GM21423 (cell line): ENCODE data around the gene HPCAL1.
"Not testable (repeated sequence)": the region's sequence is repeated elsewhere in the genome, so short reads cannot be mapped to it uniquely, and the experiment has no call there.

Experiments
- ATAC-seq: cut with Tn5 transposase; IDR thresholded peaks from one replicate; pipeline ENCODE4 v1.9.1; 2021; ENCODE audit warnings: mild to moderate bottlenecking, moderate library complexity; ENCODE audit not compliant: unreplicated experiment

The HPCAL1 gene

GRCh38 chr2:10433947-10434885 is 131.5 kb downstream of the HPCAL1 start:
- no peak for ATAC-seq

- ATAC-seq = peak; percentile 62
These were observed 132.4 kb downstream of the HPCAL1 start for GRCh38 chr2:10434886-10435819.

DNA sequence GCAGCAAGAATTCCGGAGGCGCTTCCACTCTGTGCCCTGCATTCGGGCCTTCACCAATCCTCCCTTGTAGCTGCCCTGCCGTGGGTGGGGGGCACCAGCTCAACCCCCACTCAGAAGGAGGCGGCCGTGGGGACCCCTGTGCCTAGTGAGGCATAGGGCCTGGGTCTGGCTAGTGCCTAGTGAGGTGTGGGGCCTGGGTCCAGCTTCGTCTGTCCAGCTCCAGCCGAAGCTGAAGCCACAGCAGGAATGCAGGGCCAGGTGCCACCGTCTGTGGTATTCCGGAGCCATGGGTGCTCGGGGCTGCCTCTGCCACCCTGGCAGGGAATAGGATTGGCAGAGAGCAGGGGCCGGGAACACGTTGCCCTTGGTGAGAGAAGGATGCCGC is 133.1 kb downstream of the HPCAL1 start:
- ATAC-seq = no peak

GRCh38 chr2:10436583-10437110 is 133.9 kb downstream of the HPCAL1 start:
- no peak for ATAC-seq

- ATAC-seq = no peak
These were observed 135.1 kb downstream of the HPCAL1 start for GRCh38 chr2:10437806-10438205.

DNA sequence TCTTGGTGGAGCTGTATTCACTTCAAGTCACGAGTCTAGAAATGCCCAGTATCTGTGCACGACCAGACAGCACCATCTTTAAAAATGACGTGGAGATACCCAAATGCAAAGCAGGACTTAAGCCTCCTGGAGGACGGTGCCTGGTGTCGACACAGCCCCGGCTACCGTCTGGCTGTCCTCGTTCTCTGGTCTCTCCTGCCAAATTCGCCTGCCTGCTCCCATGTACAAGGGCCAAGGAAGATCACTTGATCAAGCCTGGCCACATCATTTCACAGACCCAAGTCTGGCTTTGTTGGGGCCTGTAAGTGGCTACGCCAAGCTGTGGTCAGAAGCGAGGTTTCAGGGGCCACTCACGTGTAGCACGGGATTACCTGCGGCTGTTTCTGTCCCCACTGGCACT is 136.0 kb downstream of the HPCAL1 start:
- ATAC-seq = no peak

- ATAC-seq = no peak
These were observed 136.6 kb downstream of the HPCAL1 start for GRCh38 chr2:10439185-10439879.

DNA sequence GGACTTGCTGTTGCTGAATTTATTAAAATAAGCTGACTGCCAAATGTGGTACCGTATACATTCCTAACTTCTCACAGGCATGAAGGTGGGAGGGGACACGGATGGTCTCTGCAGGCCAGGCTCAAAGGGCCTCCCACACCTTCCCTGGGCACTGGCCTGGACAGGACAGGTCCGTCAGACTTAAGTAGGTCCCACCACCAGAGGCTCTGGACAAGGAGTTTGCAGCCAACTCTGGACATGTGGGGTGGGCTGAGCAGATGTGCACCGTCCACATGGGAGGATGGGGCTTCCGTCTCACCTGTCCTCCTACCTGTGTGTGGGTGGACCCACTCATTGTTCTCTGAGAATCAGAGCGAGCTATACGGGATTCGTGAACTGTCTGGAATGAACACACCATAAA is 137.3 kb downstream of the HPCAL1 start:
- no peak for ATAC-seq

DNA sequence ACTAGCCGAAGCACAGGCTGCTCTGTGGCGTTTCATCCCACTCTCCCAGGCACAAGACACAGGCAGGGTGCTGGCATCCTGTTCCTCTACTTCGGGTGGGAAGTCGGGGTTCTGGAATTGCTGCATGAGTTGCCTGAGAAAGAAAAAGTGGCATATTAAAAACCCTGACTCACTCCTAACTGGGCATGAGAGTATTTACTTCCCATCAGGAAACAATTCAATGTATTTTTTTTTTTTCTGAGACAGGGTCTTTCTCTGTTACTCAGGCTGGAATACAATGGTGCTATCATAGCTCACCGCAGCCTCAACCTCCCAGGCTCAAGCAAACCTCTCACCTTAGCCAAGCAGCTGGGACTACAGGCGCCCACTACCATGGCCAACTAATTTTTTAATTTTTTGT is 138.0 kb downstream of the HPCAL1 start:
- no peak for ATAC-seq

GRCh38 chr2:10441948-10442347 is 139.2 kb downstream of the HPCAL1 start:
- no peak for ATAC-seq

- ATAC-seq = not testable (repeated sequence)
These were observed 139.9 kb downstream of the HPCAL1 start for GRCh38 chr2:10442469-10443126.

DNA sequence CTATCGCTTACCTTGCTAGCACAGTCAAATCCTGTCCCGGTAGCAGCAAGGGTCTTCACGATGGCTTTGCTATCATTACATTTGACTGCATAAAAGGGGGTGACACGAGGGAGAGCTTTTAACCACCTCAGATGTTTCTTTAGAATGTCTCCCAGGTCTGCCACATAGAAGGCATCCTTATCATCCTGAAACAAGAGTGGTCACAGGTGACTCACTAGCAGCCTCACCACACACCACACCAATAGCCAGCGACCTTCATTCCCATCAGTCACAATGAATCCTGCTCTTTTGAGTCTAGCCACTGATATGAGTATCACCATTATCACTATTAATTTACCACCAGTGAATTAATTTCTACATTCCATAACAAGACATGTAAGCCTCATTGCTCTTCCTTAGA is 141.8 kb downstream of the HPCAL1 start:
- no peak for ATAC-seq

GRCh38 chr2:10446631-10447030 is 143.9 kb downstream of the HPCAL1 start:
- no peak for ATAC-seq

GRCh38 chr2:10447300-10447894 is 144.7 kb downstream of the HPCAL1 start:
- peak; percentile 20 for ATAC-seq

DNA sequence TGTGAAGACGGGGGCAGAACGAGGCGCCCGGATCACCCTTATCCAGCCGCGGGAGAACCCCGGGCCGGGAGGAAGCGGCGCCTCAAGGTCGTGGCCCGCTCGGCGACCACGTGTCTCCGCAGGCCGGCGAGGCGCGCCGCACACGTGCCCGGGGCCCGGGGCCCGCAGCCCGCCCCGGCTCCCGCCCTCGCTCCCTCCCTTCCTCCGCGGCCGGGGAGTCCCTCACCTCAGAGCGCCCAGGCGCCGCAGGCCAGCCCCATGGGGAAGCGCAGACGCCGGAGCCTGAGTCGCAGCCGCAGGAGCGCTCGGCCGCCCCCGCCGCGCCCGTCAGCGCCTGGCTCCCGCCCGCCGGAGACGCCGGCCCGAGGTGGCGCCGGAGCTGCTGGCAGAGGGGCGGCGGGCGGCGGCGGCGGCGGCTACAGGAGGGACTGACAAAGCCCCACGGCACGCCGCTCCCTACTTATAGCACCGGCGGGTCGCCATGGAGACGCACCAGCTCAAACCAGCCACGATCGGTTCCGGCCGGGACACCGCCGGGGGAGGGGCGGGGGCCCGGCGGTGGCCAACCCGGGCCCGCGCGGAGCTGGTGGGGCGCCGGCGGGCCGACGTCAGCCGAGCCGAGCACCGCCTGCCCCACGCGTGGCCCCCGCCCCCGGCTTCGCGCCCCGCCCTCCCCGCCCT is 145.3 kb downstream of the HPCAL1 start, which contains the start of gene ODC1:
ODC1 (minus strand) TSS at position 433 of the 681 bp plus-strand sequence. CDS start 3,295 bp downstream, outside the sequence.
- peak; percentile 66 for ATAC-seq

DNA sequence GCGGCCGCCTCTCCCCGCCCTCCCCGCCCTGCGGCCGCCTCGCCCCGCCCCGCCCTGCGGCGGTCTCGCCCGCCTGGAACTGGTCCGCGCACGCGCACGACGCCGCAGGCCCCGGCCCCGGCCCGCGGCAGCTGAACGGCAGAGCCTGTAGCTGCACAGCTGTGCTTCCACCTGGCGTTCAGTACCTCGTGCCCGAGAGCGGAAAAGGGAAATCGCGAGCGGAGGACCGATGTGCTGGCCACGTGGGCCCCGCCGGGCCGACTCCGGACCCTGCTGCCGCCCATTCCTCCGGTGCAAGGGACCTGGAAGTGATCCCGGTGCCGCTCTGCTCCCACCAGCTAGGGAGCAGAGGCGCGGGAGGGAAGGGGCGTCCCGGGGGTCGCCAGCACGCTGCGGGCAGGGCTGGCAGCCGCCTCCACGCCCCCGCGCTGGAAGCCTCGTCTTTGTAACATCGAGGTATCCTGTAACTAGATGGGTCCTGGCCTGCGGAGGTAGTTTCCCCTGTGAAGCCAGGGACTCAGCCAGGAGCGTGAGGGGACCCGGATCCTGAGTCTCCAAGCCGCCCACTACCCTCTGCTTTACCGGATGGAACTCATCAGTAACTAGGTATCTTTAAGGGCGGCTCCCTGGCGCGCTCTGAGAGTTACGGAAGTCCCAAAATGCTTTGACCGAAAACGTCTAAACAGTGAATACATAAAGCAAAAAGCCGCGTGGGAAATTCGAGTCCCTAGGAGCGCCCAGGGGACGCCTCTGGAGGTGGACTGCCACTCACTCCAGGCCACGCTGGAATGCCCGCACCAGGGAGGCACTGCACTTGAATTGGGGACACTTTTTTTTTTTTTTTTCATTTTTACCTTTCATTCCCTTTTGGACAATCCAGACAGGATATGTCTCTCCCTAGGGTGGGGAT is 146.1 kb downstream of the HPCAL1 start:
- ATAC-seq = peak; percentile 56

DNA sequence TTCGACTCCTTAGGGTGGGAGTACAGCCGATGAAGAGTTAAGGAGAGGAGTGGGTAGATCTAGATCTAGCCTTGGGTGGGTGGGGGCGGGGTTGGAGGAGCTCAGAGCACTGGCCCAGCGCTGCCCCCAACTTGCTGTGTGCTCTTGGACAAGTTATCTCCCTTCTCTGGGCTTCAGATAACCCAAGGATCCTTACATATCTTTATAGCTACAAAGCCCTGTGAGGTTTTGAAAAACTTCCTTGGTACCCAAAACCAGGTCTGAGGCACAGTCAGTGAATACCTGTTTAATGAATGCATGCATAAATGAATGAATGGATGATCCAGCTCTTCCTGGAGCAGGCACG is 146.8 kb downstream of the HPCAL1 start:
- no peak for ATAC-seq
